ENCODE data around the gene KLB.

The KLB gene

DNA sequence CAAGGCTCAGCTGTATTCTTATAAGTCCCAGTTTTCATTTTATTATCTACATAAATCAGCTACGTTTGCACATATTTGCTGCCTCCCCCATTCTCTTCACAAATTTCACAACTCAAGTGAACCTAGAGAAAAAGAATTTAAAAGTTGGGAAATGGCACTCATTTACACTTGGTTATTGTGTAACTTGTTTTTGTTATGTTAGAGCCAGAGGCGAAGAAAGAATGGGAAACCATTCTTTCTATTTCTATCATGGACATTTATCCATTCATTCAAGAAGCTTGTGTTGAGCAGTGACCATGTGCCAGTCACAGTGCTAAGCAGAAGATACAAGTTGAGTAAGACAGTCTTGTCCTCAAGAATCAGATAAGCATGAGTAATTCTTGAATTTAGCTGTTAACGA is 65.7 kb downstream of the KLB start:
- peaks cover under 1% of the 10 kb centered on the region for H3K4me1 ChIP-seq (ENCODE audit: control insufficient read depth, insufficient read depth, low read length)
- H3K9ac ChIP-seq (ENCODE audit: low read length) = no peak overlapping the region
- no peaks in the 10 kb centered on the region for H3K27me3 ChIP-seq (ENCODE audit: control insufficient read depth, insufficient read depth, low read length)
- no peaks in the 10 kb centered on the region for H3K9me3 ChIP-seq (ENCODE audit: control insufficient read depth, low read length)
- H3K36me3 ChIP-seq (ENCODE audit: control insufficient read depth, insufficient read depth, low read length) = no peaks in the 10 kb centered on the region
- H3K4me3 ChIP-seq (ENCODE audit: low read length) = no peak overlapping the region

DNA sequence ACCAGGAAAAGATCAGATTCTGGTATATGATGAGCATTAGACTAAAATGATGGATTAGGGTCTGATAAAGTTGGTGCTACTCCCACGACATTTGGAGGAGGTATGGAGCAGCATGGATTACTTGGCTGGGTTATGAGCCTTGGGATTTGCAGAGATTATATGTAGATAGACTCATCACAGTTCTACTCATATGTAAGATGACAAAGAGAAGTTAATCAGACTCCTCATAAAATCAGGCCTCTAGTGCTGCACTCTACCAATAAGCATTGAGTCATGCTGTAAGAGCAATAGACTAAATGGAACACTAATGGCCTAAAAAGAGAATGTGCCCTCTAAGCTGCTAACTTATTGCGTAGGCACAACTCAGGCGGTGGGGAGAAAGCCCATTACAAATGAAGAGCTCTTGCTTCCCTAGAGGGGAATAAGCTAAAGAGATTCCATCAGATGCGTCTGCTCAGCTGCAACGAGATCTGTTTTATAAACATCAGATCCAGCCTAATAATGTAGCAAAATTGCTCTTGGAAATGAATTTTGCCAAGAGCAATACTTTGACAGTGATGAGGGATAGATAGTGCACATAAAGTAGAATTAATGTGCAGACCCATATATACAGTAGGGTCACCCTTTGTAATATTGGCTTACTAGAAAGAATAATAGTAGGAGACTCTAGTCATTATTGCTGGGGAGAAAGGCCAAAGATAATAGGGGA is 69.6 kb downstream of the KLB start:
- Histone ChIP-seq H3K9me3 (ENCODE audit: control insufficient read depth, low read length) (no peaks in the 10 kb centered on the region), H3K4me1 (ENCODE audit: control insufficient read depth, insufficient read depth, low read length) (no peaks in the 10 kb centered on the region), H3K4me3 (ENCODE audit: low read length) (no peak overlapping the region), H3K27me3 (ENCODE audit: control insufficient read depth, insufficient read depth, low read length) (no peaks in the 10 kb centered on the region), H3K36me3 (ENCODE audit: control insufficient read depth, insufficient read depth, low read length) (no peaks in the 10 kb centered on the region), H3K9ac (ENCODE audit: low read length) (no peak overlapping the region)

DNA sequence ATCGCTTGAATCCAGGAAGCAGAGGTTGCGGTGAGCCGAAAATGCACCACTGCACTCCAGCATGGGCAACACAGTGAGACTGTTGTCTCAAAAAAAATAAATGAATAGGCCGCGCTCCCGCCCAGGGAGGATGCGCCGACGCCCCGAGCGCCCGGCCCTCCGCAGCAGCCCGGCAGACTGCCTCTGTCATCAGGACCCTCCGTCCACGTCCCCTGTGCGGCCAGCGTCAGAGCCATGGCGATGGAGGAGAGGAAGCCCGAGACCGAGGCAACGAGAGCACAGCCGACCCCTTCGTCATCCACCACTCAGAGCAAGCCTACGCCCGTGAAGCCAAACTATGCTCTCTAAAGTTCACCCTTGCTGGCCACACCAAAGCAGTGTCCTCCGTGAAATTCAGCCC is 73.5 kb downstream of the KLB start:
- H3K27me3 ChIP-seq (ENCODE audit: control insufficient read depth, insufficient read depth, low read length) = no peaks in the 10 kb centered on the region
- H3K36me3 ChIP-seq (ENCODE audit: control insufficient read depth, insufficient read depth, low read length) = no peaks in the 10 kb centered on the region
- H3K9ac ChIP-seq (ENCODE audit: low read length) = no peak overlapping the region
- H3K4me3 ChIP-seq (ENCODE audit: low read length) = no peak overlapping the region
- H3K4me1 ChIP-seq (ENCODE audit: control insufficient read depth, insufficient read depth, low read length) = no peaks in the 10 kb centered on the region
- no peaks in the 10 kb centered on the region for H3K9me3 ChIP-seq (ENCODE audit: control insufficient read depth, low read length)

DNA sequence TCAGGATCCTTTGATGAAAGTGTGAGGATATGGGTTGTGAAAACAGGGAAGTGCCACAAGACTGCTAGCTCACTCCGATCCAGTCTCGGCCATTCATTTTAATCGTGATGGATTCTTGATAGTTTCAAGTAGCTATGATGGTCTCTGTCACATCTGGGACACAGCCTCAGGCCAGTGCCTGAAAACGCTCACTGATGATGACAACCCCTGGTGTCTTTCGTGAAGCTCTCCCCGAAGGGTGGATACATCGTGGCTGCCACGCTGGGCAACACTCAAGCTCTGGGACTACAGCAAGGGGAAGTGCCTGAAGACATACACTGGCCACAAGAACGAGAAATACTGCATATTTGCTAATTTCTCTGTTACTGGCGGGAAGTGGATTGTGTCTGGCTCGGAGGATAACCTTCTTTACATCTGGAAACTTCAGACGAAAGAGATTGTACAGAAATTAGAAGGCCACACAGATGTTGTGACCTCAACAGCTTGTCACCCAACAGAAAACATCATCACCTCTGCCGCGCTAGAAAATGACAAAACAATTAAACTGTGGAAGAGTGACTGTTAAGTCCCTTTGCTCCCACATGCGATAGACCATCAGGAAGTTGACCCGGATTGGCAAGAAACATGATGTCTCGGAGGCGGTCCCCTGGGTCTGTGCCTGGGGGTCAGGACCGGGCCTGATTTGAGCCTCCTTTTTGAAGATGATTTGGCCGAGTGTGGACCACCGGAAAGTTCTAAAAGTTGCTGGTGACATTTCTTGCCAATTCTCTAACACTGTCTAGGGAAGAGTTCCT is 74.4 kb downstream of the KLB start:
- H3K27me3 ChIP-seq (ENCODE audit: control insufficient read depth, insufficient read depth, low read length) = no peaks in the 10 kb centered on the region
- no peaks in the 10 kb centered on the region for H3K36me3 ChIP-seq (ENCODE audit: control insufficient read depth, insufficient read depth, low read length)
- no peak overlapping the region for H3K4me3 ChIP-seq (ENCODE audit: low read length)
- H3K9ac ChIP-seq (ENCODE audit: low read length) = no peak overlapping the region
- no peaks in the 10 kb centered on the region for H3K4me1 ChIP-seq (ENCODE audit: control insufficient read depth, insufficient read depth, low read length)
- H3K9me3 ChIP-seq (ENCODE audit: control insufficient read depth, low read length) = no peaks in the 10 kb centered on the region

DNA sequence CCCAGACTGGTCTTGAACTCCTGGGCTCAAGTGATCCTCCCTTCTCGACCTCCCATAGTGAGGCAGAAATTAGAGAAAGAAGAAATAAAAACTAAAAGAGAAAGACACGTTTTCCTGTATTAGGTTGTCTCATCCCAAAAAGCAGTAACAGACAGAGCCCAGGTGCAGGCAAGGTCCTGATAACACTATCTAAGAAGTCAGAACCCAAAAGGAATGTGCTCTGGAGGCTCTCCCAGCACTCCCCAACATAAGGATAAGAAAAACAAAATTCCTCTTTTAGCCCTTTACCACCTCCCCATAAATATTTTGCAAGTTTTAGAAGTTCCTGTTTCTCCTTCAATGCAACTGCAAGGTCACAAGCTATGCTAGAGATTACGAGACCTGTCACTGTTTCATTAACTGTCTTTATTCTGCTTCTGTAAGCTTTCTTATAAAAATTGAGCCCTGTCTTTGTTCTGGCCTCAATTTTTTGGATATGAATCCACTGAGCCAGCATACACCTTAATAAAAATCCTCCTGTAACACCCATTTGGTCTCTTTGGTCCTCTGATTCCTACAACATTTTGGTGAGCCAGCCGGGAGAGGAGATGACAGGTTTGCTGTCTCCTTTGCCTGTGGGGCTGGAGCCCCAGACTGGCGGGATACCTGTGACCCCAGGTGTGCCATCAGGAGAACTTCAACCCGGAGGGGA is 78.0 kb downstream of the KLB start:
- no peak overlapping the region for H3K9ac ChIP-seq (ENCODE audit: low read length)
- no peaks in the 10 kb centered on the region for H3K9me3 ChIP-seq (ENCODE audit: control insufficient read depth, low read length)
- no peak overlapping the region for H3K4me3 ChIP-seq (ENCODE audit: low read length)
- H3K27me3 ChIP-seq (ENCODE audit: control insufficient read depth, insufficient read depth, low read length) = no peaks in the 10 kb centered on the region
- no peaks in the 10 kb centered on the region for H3K36me3 ChIP-seq (ENCODE audit: control insufficient read depth, insufficient read depth, low read length)
- no peaks in the 10 kb centered on the region for H3K4me1 ChIP-seq (ENCODE audit: control insufficient read depth, insufficient read depth, low read length)

DNA sequence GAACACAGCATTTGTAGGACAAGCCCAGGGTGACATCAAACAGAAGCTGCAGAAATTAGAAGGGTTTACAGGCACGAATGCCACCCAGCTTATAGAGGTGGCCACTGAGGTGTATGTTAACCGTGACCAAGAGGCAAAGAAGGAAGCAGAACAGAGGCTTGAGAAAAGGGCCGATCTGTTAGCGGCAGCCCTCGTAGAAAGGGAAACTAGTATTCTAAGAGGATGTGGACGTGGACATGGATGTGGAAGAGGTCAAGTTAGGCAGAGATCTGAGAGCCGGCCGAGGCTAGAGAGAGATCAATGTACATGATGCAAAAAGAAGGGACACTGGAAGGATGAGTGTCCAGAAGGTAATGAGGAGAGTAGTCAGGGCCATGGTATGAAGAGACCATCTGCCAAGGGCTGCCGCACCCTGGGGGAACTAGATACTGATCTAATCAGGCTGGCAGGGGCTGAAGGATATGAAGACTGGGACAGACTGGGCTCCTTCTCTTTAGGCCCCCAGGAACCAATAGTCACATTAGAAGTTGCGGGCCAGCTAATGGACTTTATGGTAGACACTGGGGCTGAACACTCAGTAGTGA is 79.6 kb downstream of the KLB start:
- Histone ChIP-seq H3K9me3 (ENCODE audit: control insufficient read depth, low read length) (no peaks in the 10 kb centered on the region), H3K27me3 (ENCODE audit: control insufficient read depth, insufficient read depth, low read length) (no peaks in the 10 kb centered on the region), H3K4me1 (ENCODE audit: control insufficient read depth, insufficient read depth, low read length) (no peaks in the 10 kb centered on the region), H3K9ac (ENCODE audit: low read length) (no peak overlapping the region), H3K4me3 (ENCODE audit: low read length) (no peak overlapping the region), H3K36me3 (ENCODE audit: control insufficient read depth, insufficient read depth, low read length) (no peaks in the 10 kb centered on the region)

DNA sequence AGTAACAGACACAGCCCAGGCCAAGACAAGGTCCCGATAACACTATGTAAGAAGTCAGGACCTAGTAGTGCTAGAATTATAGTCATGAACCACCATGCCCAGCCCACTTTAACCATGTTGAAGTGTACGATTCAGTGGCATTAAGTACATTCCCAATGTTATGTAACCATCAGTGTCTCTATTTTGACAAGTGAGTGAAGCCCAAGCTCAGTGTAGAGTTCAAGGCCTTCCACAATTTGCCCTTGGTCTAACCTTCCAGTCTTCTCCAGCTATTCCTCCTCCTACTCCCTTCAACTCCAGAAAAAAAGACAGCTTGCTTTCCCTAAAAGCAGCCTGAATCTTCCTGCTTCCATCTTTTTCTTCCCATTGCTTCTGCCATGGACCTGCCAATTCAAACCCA is 83.6 kb downstream of the KLB start:
- H3K9ac ChIP-seq (ENCODE audit: low read length) = no peak overlapping the region
- no peaks in the 10 kb centered on the region for H3K9me3 ChIP-seq (ENCODE audit: control insufficient read depth, low read length)
- no peaks in the 10 kb centered on the region for H3K36me3 ChIP-seq (ENCODE audit: control insufficient read depth, insufficient read depth, low read length)
- no peaks in the 10 kb centered on the region for H3K27me3 ChIP-seq (ENCODE audit: control insufficient read depth, insufficient read depth, low read length)
- H3K4me1 ChIP-seq (ENCODE audit: control insufficient read depth, insufficient read depth, low read length) = no peaks in the 10 kb centered on the region
- no peak overlapping the region for H3K4me3 ChIP-seq (ENCODE audit: low read length)

DNA sequence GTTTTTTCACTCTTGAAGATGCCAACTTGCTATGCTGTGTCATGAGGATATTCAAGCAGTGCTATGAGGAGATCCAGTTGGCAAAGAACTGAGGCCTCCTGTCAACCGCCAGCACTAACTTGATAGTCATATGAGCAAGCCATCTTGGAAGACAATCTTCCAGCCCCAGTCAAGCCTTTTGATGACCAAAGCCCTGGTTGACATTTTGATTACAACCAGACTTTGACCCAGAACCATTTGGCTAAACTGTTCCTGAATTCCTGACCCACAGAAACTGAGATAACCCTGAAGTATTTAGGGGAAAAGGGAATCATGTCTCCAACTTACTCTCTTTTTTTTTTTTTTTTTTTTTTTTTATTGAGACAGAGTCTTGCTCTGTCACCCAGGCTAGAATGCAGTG is 87.6 kb downstream of the KLB start:
- Histone ChIP-seq H3K9ac (ENCODE audit: low read length) (no peak overlapping the region), H3K36me3 (ENCODE audit: control insufficient read depth, insufficient read depth, low read length) (no peaks in the 10 kb centered on the region), H3K4me1 (ENCODE audit: control insufficient read depth, insufficient read depth, low read length) (no peaks in the 10 kb centered on the region), H3K4me3 (ENCODE audit: low read length) (no peak overlapping the region), H3K9me3 (ENCODE audit: control insufficient read depth, low read length) (no peaks in the 10 kb centered on the region), H3K27me3 (ENCODE audit: control insufficient read depth, insufficient read depth, low read length) (no peaks in the 10 kb centered on the region)

DNA sequence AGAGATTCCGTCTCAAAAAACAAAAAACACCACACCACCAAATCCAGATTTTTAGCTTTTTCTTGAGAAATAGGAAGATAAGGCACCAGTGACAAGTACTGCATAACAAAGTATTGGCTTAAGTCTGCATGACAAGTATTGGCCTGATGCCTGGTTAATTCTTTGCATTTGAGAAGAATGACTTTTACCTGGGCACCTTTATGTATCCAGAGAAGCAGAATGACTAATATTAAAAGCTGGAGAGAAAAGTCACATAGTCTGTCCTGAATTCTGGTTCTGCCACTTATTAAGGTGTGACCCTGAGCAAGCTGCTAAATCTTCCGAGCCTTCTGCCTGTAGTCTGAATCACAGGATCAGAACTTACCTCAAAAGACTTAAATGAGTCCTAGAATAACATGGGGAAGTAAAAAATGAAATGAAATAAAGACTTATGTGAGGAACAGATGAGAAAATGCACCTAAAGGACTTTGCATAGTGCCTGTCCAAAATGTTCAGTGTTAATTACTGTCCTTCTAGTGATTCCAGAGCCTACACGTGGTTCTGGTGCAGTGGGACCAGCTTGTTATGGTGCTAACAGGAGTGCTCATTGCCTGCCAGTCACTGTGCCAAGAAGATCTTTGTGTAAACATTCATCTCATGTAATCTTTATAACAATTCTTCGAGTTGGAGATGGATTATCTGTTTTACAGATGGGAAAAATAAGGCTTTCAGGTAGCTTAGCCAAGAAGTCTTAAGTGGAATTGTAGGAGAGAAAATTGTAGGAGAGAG is 88.9 kb downstream of the KLB start:
- no peak overlapping the region for H3K4me3 ChIP-seq (ENCODE audit: low read length)
- H3K36me3 ChIP-seq (ENCODE audit: control insufficient read depth, insufficient read depth, low read length) = no peaks in the 10 kb centered on the region
- H3K27me3 ChIP-seq (ENCODE audit: control insufficient read depth, insufficient read depth, low read length) = no peaks in the 10 kb centered on the region
- H3K9me3 ChIP-seq (ENCODE audit: control insufficient read depth, low read length) = no peaks in the 10 kb centered on the region
- H3K9ac ChIP-seq (ENCODE audit: low read length) = no peak overlapping the region
- H3K4me1 ChIP-seq (ENCODE audit: control insufficient read depth, insufficient read depth, low read length) = no peaks in the 10 kb centered on the region

DNA sequence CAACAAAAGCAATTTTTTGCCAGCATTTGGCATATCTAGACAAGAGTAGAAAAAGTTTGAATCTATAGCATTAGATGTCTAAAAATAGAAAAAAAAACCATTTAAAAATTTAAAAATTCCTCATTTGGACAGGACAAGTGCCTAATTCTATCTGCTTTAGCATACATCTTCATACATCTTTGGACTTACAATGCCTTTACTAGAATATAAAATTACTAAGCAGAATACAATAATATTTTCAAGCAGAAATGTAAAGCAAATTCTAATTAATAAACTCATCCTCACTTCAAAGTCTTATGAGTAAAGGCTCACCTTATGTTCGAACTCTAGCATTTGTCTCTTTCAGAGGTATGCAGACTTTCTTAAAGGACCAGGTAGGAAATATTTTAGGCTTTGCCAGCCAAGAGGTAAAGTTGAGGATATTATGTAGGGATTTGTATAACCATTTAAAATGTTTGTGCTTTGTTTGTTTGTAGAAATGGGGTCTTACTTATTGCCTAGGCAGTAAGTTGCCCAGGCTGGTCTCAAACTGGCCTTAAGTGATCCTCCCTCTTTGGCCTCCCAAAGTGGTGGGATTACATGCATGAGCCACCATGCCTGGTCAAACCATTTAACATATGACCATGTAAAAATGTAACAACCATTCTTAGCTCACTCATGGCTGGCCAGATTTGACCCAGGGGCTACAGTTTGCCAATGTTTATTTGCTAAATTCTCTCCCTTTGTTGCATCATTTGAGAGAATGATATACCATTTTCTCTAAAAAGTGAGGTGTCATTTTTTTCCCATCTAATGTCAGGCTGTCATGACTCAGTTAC is 91.4 kb downstream of the KLB start:
- Histone ChIP-seq H3K4me3 (ENCODE audit: low read length) (no peak overlapping the region), H3K9me3 (ENCODE audit: control insufficient read depth, low read length) (no peaks in the 10 kb centered on the region), H3K4me1 (ENCODE audit: control insufficient read depth, insufficient read depth, low read length) (no peaks in the 10 kb centered on the region), H3K36me3 (ENCODE audit: control insufficient read depth, insufficient read depth, low read length) (no peaks in the 10 kb centered on the region), H3K9ac (ENCODE audit: low read length) (no peak overlapping the region), H3K27me3 (ENCODE audit: control insufficient read depth, insufficient read depth, low read length) (no peaks in the 10 kb centered on the region)

DNA sequence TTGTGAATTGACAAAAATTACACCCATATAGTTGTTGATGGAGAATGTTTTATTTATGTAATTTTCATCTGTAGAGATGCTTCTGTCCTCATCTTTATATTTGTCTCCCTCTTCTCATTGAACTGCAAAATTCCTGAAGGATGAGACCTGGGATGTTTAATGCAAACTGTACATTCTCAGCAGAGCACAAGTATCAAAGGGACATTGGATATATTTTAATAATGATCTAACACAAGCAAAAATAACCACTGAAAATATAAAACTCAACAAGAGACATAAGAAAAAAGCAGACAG is 91.9 kb downstream of the KLB start:
- no peak overlapping the region for H3K9ac ChIP-seq (ENCODE audit: low read length)
- no peaks in the 10 kb centered on the region for H3K36me3 ChIP-seq (ENCODE audit: control insufficient read depth, insufficient read depth, low read length)
- no peaks in the 10 kb centered on the region for H3K27me3 ChIP-seq (ENCODE audit: control insufficient read depth, insufficient read depth, low read length)
- no peaks in the 10 kb centered on the region for H3K9me3 ChIP-seq (ENCODE audit: control insufficient read depth, low read length)
- no peak overlapping the region for H3K4me3 ChIP-seq (ENCODE audit: low read length)
- no peaks in the 10 kb centered on the region for H3K4me1 ChIP-seq (ENCODE audit: control insufficient read depth, insufficient read depth, low read length)

All from mucosa of stomach (tissue), 1 donor.